ENCODE results near the gene TBX6.
A peak's percentile ranks its signal among the peaks of the same experiment; 100 is the strongest.
"Not testable (repeated sequence)": the region's sequence is repeated elsewhere in the genome, so short reads cannot be mapped to it uniquely, and the experiment has no call there.

TBX6 gene, protein sequence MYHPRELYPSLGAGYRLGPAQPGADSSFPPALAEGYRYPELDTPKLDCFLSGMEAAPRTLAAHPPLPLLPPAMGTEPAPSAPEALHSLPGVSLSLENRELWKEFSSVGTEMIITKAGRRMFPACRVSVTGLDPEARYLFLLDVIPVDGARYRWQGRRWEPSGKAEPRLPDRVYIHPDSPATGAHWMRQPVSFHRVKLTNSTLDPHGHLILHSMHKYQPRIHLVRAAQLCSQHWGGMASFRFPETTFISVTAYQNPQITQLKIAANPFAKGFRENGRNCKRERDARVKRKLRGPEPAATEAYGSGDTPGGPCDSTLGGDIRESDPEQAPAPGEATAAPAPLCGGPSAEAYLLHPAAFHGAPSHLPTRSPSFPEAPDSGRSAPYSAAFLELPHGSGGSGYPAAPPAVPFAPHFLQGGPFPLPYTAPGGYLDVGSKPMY

DNA sequence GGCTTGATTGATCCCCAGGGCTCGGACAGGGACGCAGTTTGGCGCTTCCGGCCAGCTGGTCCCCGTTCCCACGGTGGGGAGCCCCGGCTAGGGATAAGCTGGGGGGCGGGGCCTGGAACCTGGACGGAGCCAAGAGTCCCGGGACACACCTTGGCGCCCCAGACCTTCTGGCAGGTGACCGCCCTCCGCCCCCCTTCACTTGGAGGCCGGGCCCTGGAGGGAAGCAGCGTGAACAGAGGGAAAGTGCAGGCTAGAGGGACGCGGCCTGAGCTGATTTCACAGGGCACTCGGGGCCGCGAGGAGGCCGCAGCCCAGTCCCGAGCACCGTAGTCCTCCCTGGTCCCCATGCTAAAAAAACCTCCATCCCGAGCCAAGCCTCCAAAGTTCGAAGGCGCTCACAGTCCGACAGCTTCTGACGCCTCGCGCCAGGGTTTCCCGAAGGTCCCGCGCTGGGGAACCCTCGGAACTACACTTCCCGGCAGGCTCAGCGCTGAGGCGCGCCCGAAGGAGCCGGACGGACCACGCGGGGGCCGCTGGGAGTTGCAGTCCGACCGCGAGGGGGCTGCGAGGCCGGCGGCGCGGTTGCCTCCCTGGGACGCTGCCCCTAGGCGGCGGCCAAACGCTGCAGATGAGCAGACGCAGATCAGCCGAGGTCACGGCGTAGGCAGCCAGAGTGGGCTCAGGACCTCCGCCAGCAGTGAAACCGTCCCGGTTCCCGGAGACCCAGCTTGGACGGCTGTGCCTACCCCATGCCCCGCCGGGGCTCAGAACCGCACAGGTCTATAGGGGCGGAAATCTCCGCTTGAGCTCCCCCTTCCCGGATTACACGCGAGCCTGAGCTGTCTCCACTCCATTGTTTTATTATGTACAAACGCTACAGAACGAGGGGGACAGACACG lies at the start of gene TBX6:
Gene TBX6, minus strand, starts transcription at position 451 of the 899 bp plus-strand sequence. CDS start 731 bp downstream, outside the sequence.
- DNase-seq, result peak; percentile 92

DNA sequence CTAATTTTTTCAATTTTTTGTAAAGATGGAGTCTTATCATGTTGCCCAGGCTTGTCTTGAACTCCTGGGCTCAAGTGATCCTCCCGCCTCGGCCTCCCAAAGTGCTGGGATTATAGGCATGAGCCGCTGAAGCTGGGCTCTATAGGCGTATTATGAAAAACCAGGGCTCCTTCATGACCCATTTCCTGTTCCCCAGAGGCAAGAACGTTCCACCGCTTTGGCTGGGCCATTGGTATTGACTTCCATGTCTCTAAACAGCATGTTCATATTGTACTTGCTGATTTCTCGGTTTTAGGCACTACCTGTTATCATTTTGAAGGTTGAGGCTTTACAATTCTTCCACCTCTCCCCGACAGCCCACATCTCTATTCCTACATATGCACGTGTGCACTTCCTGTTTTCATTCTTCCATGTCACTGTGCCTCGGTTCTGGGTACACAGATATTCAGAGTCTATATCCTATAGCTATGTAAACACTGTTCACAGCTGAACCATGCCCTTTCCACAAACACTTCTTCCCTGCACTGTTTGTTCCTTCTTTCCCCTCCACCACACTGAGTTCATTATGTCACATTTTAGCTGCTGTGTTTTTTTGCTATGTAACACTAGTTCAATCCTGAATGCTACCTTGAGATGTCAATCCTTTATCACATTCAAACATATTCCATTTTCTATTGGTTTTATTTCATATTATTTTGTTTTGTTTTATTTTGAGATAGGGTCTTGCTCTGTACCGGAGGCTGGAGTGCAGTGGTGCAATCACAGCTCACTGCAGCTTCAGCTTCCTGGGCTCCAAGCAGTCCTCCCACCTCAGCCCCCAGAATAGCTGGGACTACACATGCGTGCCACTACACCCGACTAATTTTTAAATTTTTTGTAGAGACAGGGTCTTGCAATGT lies 48.1 kb upstream of the TBX6 start:
- DNase-seq, result no peak

DNA sequence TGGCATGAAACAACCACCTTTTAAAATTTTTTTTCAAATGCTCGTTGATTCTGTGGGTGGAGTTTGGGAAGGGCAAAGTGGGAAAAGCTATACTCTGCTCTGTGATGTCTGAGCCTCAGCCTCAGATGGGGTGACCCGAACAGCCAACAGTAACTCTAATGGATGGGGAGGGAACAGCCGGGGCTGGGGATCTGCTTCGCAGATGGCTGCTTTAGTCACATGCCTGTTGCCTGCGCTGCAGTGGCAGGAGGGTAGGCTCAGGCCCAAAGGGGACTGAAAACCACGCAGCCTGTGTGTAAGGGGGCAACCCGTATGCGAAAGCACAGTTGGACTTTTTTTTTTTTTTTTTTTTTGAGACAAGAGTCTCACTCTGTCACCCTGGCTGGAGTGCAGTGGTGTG lies 46.2 kb upstream of the TBX6 start:
- no peak for DNase-seq

DNA sequence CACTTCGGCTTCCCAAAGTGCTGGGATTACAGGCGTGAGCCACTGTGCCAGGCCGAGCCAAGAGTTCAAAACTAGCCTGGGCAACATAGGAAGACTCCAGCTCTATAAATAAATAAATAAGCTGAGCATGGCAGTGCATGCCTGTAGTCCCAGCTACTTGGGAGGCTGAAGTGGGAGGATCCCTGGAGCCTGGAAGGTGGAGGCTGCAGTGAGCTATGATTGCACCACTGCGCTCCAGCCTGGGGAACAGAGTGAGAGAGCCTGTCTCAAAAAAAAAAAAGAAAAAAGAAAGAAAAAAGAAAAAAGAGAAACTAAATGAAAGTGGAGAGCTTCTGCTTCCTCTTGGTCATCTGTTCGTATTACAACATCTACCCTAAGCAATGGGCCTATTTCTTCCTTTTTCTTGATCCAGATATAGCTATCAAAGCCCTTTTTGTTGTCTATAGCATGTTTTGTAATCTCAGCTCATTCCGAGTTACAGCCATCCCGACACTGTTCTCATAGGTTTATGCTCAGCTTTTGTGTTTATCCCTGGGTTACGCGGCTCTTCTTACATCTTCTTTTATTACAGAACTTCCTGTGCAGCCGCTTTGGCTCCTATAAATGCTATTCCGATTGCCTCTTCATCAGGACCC lies 45.4 kb upstream of the TBX6 start:
- no peak for DNase-seq

DNA sequence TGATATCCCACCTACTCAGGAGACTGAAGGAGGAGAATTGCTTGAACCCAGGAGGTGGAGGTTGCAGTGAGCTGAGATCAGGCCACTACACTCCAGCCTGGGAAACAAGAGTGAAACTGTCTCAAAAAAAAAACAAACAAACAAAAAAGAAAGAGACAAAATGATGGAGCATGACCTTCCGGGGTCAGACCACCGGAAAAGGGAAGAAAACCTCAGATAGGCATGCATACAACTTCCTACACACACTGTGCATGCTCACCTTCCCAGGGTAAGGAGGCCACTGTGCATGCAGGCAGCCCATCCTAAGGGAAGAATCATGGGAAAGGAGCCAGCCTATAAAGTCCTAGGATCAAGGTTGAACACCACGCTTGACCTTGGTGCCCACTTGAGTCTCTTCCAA lies 40.9 kb upstream of the TBX6 start:
- DNase-seq, result no peak

DNA sequence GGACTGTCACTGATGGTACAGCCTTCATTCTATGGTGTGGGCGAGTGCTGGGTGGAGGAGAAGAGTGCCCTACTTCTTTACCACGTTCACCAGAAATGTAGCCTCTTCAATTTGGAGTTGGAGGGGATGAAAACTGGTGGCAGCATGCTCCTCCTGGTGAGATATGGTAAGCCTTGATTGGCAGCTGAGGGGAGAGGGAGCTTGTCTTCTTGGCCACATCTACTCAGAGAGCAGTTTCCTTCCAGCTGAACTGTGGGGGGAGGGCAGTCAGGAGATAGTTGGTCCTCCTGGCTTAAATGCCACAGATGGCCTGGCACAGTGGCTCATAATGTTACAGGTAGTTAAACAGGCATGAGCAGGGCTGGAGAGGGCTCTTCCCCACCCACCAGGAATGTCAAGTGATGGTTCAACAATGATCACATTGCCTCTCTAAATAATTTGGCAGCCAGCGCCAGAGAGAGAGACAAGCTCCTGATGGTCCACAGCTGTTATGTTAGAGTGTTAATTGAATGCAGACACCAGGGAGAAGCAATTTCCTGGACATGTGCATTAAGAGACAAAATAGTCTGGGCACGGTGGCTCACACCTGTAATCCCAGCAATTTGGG lies 40.2 kb upstream of the TBX6 start:
- no peak for DNase-seq

DNA sequence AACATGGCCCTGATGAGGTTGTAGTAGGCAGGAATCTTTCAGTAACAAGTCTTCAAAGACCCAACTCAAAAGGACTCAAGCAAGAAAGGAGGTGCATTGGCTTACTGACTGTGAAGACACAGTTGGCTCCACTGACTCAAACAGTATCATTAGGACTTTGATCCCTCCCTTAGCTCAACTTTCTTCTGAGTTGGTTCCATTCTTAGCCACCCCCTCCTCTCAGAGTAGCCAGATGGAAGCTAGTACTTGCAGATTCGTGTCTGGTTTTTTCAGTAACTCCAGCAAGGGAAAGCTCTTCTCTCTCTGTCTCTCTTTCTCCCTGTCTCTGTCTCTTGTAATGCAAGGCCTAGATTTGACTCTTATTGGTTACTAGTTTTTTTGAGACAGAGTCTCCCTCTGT lies 36.3 kb upstream of the TBX6 start:
- DNase-seq, result no peak

DNA sequence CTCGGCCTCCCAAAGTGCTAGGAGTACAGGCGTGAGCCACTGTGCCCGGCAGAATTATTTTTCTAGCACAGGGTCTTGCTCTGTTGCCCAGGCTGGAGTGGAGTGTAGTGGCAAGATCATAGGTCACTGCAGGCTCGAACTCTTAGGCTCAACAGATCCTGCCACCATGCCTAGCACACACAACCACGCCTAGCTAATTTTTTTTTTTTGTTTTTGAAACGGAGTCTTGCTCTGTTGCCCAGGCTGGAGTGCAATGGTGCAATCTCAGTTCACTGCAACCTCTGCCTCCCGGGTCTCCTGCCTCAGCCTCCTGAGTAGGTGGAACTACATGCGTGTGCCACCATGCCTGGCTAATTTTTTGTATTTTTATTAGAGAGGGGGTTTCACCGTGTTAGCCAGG lies 34.0 kb upstream of the TBX6 start:
- not testable (repeated sequence) for DNase-seq

DNA sequence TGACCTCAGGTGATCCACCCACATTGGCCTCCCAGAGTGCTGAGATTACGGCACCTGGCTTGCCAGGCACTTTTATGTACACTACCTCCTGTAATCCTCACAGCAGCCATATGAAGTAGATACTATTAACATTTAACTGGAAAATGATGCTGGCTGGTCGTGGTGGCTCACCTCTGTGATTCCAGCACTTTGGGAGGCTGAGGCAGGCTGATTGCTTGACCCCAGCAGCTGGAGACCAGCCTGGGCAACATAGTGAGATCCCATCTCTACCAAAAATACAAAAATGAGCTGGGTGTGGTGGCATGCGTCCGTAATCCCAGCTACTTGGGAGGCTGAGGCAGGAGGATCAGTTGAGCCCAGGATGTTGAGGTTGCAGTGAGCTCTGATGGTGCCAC lies 33.3 kb upstream of the TBX6 start:
- no peak for DNase-seq

DNA sequence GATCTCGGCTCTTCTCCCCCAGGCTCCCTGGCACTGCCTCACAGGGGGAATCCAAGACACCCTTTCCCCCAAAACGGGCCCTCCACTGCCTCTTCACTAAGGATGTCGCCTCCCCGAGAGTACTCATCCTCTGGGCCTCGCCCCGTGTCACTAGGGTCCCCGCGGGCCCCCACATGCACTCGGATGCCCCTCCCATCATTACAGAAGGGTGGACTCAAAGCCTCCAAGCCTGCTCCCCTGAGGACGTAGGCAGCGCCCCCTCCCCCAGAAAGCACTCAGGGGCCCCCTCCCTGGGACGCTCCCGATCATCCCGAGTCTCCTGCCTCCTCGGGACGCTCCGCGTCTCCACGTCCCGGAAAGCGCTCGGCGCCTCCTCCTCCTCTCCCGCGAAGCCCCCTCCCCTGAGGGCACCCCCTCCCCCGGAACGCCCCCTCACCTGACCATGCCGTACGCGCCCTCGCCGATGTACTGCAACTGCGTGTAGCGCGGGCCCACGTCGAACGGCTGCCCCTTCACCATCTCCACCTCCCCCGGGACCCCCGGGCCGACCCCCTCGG lies 31.0 kb upstream of the TBX6 start:
- DNase-seq, result no peak

DNA sequence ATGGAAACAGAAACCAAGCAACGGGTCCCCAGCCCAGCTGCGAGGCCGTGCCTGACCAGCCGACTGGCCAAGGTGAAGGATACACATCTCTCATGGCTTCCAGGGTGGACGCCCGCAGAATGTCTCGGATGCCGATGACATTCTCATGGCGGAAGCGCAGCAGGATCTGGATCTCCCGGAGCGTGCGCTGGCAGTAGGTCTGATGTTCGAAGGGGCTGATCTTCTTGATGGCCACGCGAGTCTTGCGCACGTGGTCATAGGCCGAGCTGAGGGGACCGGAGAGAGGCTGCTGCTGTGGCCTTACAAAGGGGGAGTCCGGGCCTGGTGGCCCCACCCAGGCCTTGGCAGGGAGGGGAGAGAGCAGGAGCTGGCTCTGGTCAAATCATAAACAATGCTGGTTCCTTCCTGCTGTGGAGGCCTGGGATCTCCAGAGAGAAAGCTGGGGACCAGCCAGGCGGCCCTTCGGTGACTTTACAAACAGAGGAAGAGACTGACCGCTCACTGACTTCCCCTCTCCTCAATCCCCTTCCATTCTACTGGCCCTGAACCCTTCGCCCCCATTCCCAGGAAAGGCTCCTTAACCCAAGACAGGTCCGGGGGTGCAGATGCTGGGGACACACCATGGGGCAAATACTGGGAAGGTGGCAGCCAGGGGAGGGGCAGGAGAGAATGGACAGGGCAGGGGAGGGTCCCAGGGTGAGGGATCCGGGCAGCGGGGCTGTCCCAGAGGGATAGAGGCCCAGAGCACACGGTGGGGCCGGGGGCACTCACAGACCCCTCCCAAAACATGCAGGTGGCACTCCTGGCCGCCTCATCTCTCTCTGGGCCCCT lies 30.2 kb upstream of the TBX6 start:
- no peak for DNase-seq

DNA sequence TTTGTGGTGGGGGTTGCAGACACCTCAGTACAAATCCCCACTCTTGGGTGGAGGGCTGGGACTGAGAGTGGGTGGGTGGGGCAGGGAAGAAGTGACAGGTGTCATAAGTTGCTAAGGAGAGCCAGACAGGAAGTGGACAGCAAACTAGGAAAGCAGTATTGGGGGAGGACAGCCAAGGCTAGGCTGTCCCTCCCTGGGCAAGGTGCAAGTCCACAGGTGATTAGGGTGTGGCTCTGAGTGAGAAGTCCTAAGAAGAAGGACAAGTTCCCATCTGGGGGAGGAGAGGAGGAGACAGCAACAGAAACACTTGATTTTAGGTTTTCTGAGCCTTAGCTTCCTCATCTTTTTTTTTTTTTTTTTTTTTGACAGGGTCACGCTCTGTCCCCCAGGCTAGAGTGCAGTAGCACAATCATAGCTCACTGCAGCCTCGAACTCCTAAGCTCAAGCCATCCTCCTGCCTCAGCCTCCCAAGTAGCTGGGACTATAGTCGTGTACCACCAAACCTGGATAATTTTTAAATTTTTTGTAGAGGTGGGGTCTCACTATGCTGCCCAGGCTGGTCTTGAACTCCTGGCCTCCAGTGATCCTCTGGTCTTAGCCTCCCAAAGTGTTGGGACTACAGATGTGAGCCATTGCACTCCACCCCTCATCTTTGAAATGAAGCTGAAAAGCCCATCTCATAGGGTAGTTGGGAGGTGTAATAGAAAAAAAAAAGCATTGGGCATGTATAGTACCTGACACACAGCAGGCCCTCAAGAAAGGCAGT lies 28.8 kb upstream of the TBX6 start:
- no peak for DNase-seq

DNA sequence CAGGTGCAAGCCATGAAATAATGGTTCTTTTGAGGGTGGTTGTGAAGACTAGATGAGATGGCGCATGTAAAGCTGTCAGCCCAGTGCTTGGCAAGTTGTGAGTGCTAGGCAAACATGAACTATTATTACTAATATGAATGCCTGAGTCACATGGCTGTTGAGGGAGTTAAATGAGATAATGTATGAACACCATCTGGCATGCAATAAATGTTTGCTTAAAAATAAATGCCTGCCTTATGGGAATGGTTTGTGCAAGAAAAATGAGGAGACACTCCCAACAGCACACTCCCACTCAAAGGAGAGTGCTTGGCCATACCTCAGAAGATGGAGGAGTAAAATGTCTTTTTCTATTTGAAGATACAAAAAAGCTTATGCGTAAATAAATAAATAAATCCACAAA lies 27.7 kb upstream of the TBX6 start:
- DNase-seq, result no peak

DNA sequence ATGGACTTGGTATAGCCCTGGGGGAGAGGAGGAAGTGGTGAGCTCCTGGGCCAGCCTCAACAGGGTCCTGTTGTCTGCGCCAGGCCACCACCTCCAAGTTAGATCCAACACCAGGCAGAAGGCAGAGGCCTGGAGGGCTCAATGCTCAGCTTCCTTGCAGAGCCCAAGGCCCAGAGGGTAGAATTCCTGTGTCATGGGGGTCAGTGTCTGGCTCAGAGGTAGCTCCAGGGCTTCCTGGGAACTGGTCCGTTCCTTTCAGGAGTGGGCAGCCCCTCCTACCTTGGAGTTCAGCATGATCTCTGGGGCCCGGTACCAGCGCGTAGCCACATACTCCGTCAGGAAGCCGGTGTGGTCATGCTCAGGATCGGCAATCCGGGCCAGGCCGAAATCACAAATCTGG lies 26.0 kb upstream of the TBX6 start:
- DNase-seq, result no peak

DNA sequence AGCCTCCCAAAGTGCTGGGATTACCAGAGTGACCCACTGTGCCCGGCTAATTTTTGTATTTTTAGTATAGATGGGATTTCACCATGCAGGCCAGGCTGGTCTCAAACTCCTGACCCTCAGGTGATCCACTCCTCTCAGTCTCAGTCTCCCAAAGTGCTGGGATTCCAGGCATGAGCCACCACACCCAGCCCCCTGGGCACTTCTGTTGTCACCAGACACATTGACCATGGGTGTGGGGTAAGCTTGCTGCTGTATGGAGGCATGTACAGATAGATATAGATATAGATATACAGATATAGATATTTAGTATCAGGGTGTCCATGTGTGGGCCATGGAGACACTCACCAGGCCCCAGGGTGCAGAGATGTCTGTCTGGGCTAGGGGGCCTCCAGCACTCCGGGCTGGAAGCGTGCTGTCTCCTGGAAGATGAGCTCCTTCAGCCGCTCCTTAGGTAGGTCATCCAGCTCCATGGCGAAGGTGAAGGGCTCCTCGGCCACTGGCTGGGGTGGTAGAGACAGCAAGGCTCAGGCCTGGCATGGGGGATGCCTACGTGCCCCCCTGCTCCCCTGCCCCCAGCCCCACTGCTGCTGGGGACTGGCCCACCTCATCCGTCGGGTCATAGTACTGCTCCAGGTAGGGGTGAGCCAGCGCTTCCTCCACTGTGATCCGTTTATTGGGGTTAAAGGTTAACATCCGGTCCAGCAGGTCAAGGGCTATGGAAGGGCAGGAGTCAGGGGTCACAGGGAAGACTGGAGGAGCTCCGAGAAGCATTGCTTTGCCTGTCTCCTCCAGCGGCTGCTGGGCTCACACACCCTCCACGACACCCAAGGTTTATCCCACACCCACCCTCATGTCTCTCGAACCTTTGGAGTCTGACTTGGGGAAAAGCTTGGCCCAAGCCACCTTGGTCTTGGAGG lies 24.8 kb upstream of the TBX6 start:
- no peak for DNase-seq

DNA sequence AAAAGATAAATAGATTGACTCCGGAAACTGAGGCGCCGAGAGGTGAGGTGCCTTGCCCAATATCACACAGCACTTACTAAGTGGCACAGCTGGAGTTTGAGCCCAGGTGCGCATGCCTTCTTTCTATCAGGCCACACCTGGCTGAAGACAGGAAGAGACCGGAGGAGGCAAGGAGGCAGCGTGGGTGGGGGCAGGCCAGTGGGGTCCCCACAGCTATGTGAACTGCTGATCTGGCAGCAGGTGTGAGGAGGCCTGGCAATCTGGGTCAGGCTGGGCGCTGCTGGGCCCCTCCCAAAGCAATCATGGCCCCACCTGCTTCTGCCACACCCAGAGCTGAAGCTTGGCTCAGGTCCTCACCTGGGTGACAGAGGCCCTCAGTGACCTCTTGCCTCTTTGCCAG lies 23.5 kb upstream of the TBX6 start:
- DNase-seq, result no peak

DNA sequence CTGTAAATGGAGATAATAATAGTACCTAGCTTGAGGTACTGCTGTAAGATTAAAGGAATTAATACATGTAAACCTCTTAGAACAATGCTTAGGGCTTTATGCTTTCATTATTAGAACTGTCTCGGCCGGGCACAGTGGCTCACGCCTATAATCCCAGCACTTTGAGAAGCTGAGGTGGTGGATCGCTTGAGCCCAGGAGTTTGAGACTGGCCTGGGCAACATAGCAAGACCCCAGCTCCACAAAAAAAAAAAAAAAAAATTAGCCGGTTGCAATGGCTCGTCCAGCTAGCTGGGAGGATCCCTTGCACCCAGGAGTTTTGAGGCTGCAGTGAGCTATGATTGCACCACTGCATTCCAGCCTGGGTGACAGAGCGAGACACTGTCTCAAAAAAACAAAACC lies 23.1 kb upstream of the TBX6 start:
- DNase-seq, result not testable (repeated sequence)

DNA sequence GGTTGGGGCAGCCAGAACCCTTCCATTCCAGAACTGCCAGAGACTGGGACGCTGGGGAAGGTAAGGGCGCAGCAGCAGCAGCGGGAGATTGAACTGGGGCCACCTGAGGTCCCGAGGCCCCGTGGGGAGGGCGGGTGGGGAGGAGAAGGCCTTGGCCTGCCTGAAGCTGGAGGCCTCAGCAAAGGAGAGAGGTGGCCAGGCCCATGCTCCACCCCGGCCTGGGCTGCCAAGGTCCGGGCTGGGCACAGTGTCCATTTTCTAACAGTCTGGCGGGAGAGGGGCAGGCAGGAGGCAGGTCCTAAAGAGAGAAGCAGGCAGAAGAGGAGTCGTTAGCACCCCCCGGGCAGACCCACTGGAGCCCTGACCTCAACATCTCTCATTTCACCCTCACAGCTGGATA lies 22.7 kb upstream of the TBX6 start:
- DNase-seq, result no peak
